Lung (tissue), 12 donors: ENCODE measurements around the gene IFI35. TPM values are rescaled to one million over a fixed set of nuclear protein-coding genes. Genes with fewer than 3 reads are reported as not detected.

ENCODE experiments used
- ATAC-seq: fragments of 200-7000 bp; cut with Tn5 transposase; one replicate; pipeline ENCODE4 v1.9.1; 2020; ENCODE audit warnings: moderate number of reproducible peaks; ENCODE audit not compliant: insufficient read depth, low FRiP score
- DNase-seq, 3 donors: peaks; one replicate each; pipeline ENCODE4 v3.0.0-alpha.2; 2013 to 2017
- H3K27ac ChIP-seq, 2 donors: one replicate each; pipeline ENCODE4 v1.5.1; 2013; ENCODE audit warnings: mild to moderate bottlenecking in 2 of 2, moderate library complexity in 2 of 2, control low read depth in 1 of 2, inconsistent platforms in 1 of 2, low read depth in 1 of 2, low read length in 1 of 2
- H3K27me3 ChIP-seq, 3 donors: one replicate each; pipeline ENCODE4 v1.5.1; 2013; ENCODE audit warnings: low read length in 2 of 3; ENCODE audit not compliant: control insufficient read depth in 3 of 3, insufficient read depth in 3 of 3
- H3K36me3 ChIP-seq, 4 donors: one replicate each; pipeline ENCODE4 v1.5.1; 2013; ENCODE audit warnings: low read length in 4 of 4, mild to moderate bottlenecking in 1 of 4, moderate library complexity in 1 of 4; ENCODE audit not compliant: control insufficient read depth in 4 of 4, insufficient read depth in 4 of 4
- H3K4me1 ChIP-seq, 5 donors: one replicate each; pipeline ENCODE4 v1.5.1; 2013; ENCODE audit warnings: low read length in 5 of 5, mild to moderate bottlenecking in 2 of 5, moderate library complexity in 1 of 5; ENCODE audit not compliant: control insufficient read depth in 5 of 5, insufficient read depth in 5 of 5
- H3K4me3 ChIP-seq: one replicate; pipeline ENCODE4 v1.5.1; 2013; ENCODE audit warnings: mild to moderate bottlenecking, control low read depth, moderate library complexity
- H3K9ac ChIP-seq, 2 donors: one replicate each; pipeline ENCODE4 v1.5.1; 2013; ENCODE audit warnings: low read length in 2 of 2, control low read depth in 1 of 2; ENCODE audit not compliant: insufficient read depth in 1 of 2
- H3K9me3 ChIP-seq, 4 donors: one replicate each; pipeline ENCODE4 v1.5.1; 2013; ENCODE audit warnings: low read length in 3 of 4, mild to moderate bottlenecking in 1 of 4, moderate library complexity in 1 of 4; ENCODE audit not compliant: control insufficient read depth in 4 of 4, insufficient read depth in 3 of 4
- WGBS, 2 donors: extraction: QIAGEN DNeasy Blood & Tissue Kit; methylation state at CpG; one replicate each; pipeline ENCODE4 v1.1.7; 2013; 5-methylcytosine and 5-hydroxymethylcytosine counted together
- polyA plus RNA-seq, 2 donors: library from polyadenylated mRNA; stranded (reverse); fragments of 200-250 nt; gene quantifications; one replicate each; pipeline ENCODE4 v1.2.1, GENCODE V29; 2013
- total RNA-seq, 2 donors: library from RNA; depleted of rRNA in 1 of 2; stranded (reverse); fragments of >200 nt in 1 of 2; gene quantifications; one replicate each; pipeline ENCODE4 v1.2.1, GENCODE V29; 2014 to 2021
- TF ChIP-seq, protein P1 (sequence below): IDR thresholded peaks from 2 replicates; pipeline ENCODE4 v1.5.1; 2012; ENCODE audit warnings: mild to moderate bottlenecking; ENCODE audit errors: control extremely low read depth, extremely low read depth
- donor health status: control.
- donor health status: control.
- donor health status: Bipolar disorder and iron deficiency.
- donor health status: healthy.
- donor health status: DM: yes; HTN: yes; CAD: no.

Gene IFI35
- total and polyA plus RNA-seq, 4 donors, result 18.8 to 60.3 (median 38.6) TPM

GRCh38 chr17:43003542-43004172, 2.9 kb upstream of the IFI35 start:
- ATAC-seq, result no peak
- TF ChIP-seq, protein P1, sequence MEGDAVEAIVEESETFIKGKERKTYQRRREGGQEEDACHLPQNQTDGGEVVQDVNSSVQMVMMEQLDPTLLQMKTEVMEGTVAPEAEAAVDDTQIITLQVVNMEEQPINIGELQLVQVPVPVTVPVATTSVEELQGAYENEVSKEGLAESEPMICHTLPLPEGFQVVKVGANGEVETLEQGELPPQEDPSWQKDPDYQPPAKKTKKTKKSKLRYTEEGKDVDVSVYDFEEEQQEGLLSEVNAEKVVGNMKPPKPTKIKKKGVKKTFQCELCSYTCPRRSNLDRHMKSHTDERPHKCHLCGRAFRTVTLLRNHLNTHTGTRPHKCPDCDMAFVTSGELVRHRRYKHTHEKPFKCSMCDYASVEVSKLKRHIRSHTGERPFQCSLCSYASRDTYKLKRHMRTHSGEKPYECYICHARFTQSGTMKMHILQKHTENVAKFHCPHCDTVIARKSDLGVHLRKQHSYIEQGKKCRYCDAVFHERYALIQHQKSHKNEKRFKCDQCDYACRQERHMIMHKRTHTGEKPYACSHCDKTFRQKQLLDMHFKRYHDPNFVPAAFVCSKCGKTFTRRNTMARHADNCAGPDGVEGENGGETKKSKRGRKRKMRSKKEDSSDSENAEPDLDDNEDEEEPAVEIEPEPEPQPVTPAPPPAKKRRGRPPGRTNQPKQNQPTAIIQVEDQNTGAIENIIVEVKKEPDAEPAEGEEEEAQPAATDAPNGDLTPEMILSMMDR, result no peak
- H3K27ac ChIP-seq, result no peak overlapping the region
- no peak overlapping the region for H3K9ac ChIP-seq
- no peaks in the 10 kb centered on the region for H3K9me3 ChIP-seq
- H3K27me3 ChIP-seq, result no peaks in the 10 kb centered on the region
- WGBS, 2 donors, result 82 to 87% methylated on average over 5 of the region's 5 CpGs
- DNase-seq, result no peak
- peaks cover 11 to 21% (median 16%) of the 10 kb centered on the region in 4 donors for H3K36me3 ChIP-seq
- no peak overlapping the region for H3K4me3 ChIP-seq
- peaks cover 6 to 17% (median 7%) of the 10 kb centered on the region in 5 donors for H3K4me1 ChIP-seq

DNA sequence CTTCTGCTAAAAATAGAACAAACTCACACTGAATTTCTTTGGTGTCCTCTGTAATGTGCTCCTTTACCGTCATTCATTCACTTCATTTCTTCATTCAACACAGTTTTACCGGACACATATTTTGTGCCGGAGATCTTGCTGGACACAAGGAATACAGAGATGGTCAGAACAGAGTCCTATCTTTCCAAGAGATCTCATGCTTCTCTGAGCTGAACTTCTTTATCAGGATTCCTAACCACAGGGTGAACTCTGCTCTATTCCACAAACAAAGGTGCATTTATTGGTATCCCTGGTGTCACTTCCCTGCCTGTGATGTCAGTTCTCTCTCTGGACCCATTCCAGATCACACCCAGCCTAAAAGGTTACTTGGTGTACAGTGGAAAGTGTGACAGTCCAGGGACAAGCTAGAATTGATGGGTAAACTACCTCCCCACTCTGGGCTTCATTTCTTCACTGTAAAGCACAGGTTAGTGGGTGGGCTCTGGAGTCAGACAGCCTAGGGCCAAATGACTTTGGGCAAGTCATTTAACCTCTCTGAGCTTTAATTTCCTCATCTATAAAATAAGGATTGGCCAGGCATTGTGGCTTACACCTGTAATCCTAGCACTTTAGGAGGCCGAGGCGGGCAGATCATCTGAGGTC, 4.2 kb downstream of the IFI35 start:
- Histone ChIP-seq H3K9ac (no peak overlapping the region), H3K27ac (no peak overlapping the region), H3K36me3 (peaks cover 0 to 27% (median 5%) of the 10 kb centered on the region in 4 donors), H3K4me1 (peaks cover 0 to 16% (median 0%) of the 10 kb centered on the region in 5 donors), H3K27me3 (no peaks in the 10 kb centered on the region), H3K4me3 (no peak overlapping the region), H3K9me3 (no peaks in the 10 kb centered on the region)
- TF ChIP-seq, protein P1, result no peak
- DNase-seq, result no peak
- no peak for ATAC-seq
- WGBS, 2 donors, result 92 to 93% methylated on average over 5 of the region's 5 CpGs

DNA sequence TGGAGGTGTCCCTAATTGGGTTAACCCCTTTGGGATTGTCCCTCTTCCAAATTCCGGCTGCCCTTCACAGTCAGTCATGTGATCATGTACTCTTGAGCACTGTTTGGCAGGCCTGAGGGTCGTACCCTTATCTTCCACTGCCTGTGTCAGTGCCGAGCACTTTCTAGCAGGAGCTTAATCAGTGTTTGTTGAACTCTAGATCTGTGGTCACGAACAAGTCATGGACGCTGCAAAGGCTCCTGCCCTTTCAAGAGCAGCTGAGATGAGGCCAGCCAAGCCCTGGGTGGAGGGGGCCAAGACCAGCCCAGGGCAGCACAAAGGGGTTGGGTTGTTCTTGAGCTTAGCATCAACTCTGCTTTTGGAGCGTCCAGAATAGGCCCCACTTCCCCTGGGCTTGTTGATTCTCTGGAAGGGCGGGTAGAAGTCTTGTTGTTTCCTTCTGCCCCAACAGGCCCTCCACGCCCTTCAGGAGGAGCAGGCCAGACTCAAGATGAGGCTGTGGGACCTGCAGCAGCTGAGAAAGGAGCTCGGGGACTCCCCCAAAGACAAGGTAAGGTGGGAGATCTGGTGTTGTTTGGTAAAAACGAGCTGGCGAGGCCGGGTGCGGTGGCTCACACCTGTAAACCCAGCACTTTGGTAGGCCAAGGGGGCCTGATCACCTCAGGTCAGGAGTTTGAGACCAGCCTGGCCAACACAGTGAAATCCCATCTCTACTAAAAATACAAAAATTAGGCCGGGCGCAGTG, 5.3 kb downstream of the IFI35 start:
- Histone ChIP-seq H3K27me3 (no peaks in the 10 kb centered on the region), H3K27ac (peak overlapping the region in 1 of 2 donors; percentile 15), H3K9me3 (no peaks in the 10 kb centered on the region), H3K36me3 (peaks cover 0 to 32% (median 5%) of the 10 kb centered on the region in 4 donors), H3K4me3 (no peak overlapping the region), H3K9ac (no peak overlapping the region), H3K4me1 (peaks cover 0 to 24% (median 0%) of the 10 kb centered on the region in 5 donors)
- TF ChIP-seq, protein P1, result no peak
- WGBS, 2 donors, result 78 to 86% methylated on average over 15 of the region's 15 CpGs
- DNase-seq, result no peak
- no peak for ATAC-seq
